Activated naive CD4-positive, alpha-beta T cell treated with Interleukin-2 at 50 U/mL for 16 hours (primary cell): ENCODE results near the gene HIP1.
"Not testable (repeated sequence)": the region's sequence is repeated elsewhere in the genome, so short reads cannot be mapped to it uniquely, and the experiment has no call there.

Experiments used
- DNase-seq: peaks from one replicate; pipeline ENCODE4 v3.0.0-alpha.2; 2020

The HIP1 gene

GRCh38 chr7:75567948-75568595, 170.7 kb downstream of the HIP1 start:
- DNase-seq, result no peak

GRCh38 chr7:75565132-75565837, 173.5 kb downstream of the HIP1 start:
- no peak for DNase-seq

GRCh38 chr7:75563171-75563570, 175.6 kb downstream of the HIP1 start:
- DNase-seq, result no peak

- no peak for DNase-seq
Measured at GRCh38 chr7:75559976-75560365, 178.8 kb downstream of the HIP1 start.

GRCh38 chr7:75559355-75559975, 179.3 kb downstream of the HIP1 start:
- no peak for DNase-seq

DNA sequence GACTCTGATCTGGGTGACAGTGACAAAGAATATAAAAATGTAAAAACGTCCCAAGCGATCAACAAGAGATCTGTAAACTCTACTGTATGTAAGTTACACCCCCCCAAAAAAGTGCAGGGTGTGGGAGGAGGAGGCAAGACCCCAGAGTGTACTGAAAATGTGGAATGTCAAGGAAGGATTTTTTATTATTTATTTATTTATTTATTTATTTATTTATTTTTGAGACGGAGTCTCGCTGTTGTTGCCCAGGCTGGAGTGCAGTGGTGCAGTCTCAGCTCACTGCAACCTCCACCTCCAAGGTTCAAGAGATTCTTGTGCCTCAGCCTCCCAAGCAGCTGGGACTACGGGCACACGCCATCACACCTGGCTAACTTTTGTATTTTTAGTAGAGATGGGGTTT, 181.9 kb downstream of the HIP1 start:
- DNase-seq, result not testable (repeated sequence)

- no peak for DNase-seq
Measured at GRCh38 chr7:75555736-75556135, 183.0 kb downstream of the HIP1 start.

- DNase-seq, result no peak
Measured at GRCh38 chr7:75546237-75547015, 192.3 kb downstream of the HIP1 start.

DNA sequence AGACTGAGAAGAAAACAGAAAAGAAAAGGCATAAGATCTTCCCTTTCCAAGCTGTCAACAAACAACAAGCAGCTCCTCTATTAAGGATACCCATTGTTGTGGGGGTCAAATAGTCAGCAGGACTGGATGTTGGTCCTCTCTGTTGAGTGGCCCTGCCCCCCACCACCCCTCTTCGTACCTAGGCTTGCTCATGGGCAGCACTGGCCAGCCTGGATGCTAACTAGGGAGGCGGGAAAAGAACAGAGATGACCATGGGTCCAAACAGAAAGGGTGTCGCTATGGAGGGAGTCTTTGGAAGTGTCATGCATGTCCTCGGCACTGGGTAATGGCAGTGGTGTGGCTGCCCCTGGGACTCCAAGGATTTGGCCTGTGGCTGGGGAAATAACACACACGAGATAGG, 201.0 kb downstream of the HIP1 start:
- DNase-seq, result no peak

- DNase-seq, result no peak
Measured at GRCh38 chr7:75536940-75537538, 201.7 kb downstream of the HIP1 start.

GRCh38 chr7:75536491-75536890, 202.2 kb downstream of the HIP1 start:
- no peak for DNase-seq

DNA sequence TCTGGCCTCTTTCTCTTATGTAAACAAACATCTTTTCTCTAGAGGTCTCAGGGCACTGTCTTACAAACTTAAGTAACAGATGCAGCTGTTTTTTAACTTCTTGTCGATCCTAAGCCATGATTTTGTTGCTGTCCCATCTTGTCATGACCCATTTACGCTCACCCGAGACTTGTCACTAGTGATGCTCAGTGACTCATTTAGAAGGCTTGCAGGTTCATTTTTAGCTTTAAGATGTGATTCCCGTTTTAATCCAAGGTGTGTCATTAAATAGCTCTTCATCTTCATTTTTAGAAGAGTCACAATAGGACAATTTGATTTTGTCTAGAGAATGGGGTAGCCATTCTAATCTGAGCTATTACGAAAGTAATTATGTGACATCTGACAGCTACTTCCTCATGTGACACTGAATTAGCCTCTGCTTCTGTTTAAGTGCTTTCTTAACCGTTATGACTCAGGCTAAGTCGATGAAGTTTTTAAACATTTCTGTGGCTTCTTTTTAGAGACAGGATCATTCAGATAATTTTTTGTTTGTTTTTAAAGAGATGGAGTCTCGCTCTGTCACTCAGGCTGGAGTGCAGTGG, 203.9 kb downstream of the HIP1 start:
- DNase-seq, result no peak

DNA sequence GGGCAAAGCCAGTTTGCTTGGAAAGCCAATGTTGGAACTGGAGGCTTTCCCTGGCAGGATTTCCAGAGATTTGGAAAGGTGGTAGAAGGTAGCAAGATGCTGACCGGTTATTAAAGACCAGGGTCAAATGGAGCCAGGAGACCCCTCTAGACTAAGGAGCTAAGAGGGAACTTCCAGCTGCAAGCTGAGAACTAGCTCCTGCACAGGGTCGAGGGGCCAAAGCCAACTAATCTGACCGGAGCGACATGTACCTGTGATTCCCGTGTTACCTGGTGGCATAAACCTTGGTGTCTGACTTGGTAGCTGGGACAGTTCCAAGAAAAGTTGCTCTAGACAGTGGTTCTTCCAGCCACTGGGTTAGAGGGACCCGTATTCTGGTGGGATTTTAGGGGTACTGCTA, 204.8 kb downstream of the HIP1 start:
- no peak for DNase-seq

- no peak for DNase-seq
Measured at GRCh38 chr7:75532639-75533038, 206.1 kb downstream of the HIP1 start.

GRCh38 chr7:75531359-75531821, 207.4 kb downstream of the HIP1 start:
- no peak for DNase-seq

- peak; percentile 10 for DNase-seq
Measured at GRCh38 chr7:75527224-75527722, 211.5 kb downstream of the HIP1 start.

DNA sequence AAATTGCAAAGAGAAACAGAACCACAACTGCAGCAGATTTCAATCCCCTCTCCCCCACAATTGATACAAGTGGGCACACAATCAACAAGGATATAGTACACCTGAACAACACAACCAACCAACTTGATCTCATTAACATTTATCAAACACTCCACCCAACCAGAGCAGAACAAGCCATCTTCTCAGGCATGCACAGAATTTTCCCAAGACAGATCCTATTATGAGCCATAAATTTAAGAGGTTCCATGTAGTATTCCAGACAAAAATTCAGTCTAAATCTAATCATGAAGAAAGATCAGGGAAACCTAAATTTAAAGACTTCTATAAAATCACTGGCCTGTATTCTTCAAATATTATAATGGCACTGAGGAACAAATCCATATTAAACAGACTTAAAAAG, 217.0 kb downstream of the HIP1 start:
- DNase-seq, result not testable (repeated sequence)

DNA sequence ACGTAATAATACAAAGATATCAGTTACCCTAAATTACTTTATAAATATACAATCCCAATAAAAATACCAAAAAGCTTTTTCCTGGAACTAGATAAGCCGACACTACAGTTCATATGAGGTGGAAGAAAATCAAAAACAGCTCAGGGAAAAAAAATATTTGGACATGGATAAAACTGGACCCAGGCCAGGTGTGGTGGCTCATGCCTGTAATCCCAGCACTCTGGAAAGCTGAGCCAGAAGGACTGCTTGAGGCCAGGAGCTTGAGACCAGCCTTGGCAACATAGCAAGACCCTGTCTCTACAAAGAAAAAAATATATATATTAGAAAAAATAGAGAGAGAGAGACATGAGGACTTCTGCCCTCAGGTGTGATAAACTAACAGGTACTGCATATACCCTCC, 219.9 kb downstream of the HIP1 start:
- not testable (repeated sequence) for DNase-seq

DNA sequence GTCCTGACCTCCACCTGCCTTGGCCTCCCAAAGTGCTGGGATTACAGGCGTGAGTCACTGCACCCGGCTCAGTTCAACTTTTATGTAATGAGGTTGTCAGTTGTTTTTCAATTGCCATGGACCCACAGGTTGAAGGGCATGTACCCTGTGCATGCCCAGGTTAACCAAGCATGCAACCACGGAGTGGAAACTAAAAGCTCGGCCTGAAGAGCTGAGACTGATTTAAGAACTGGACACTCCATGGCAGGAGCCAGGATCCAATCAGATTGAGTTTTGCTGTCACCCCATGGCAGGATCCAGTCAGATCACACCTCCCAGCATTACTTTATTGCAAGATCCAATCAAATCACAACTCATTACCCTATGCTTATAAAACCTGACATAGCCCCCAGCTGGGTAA, 229.7 kb downstream of the HIP1 start:
- not testable (repeated sequence) for DNase-seq

DNA sequence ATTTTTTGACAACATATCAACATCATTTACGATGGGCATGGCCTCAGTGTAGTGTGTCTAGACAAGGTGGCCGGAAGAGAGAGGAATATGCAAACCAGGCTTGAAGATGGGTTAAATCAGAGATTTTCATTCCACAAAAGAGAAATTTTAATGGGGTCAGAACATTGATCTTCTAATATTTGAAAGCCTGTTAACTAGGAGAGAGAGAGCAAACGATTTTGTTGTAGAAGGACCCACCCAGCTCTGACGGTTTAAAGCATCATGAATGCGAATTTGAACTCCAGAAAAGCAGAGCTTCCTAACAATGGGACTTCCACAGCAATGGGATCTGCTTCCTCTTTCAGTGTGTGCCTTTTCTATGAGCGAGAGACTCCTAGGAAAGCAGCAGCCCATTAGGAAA, 246.7 kb downstream of the HIP1 start, which contains the start of gene SPDYE5:
Gene SPDYE5, plus strand, starts transcription at position 301 of the 400 bp plus-strand sequence. CDS start 1,728 bp downstream, outside the sequence.
- not testable (repeated sequence) for DNase-seq

GRCh38 chr7:75485979-75486643, 252.6 kb downstream of the HIP1 start, which contains the start of gene POM121C:
POM121C (minus strand) TSS chr7:75486299; CDS start chr7:75441496, 44,803 bp downstream.
- peak; percentile 90 for DNase-seq
